GM18520 (cell line): ENCODE data around the gene PHC2.

Experiments used
- ATAC-seq: cut with Tn5 transposase; IDR thresholded peaks from one replicate; pipeline ENCODE4 v1.9.1; 2021; ENCODE audit not compliant: unreplicated experiment

The PHC2 gene

GRCh38 chr1:33275706-33276572 lies 155.0 kb downstream of the PHC2 start:
- no peak for ATAC-seq

GRCh38 chr1:33275195-33275594 lies 155.7 kb downstream of the PHC2 start:
- no peak for ATAC-seq

- no peak for ATAC-seq
Measured at GRCh38 chr1:33274446-33274845, 156.4 kb downstream of the PHC2 start.

- no peak for ATAC-seq
Measured at GRCh38 chr1:33273961-33274371, 156.9 kb downstream of the PHC2 start.
